ENCODE measurements around the gene NAV2.

NAV2 gene

GRCh38 chr11:19817870-19818269 lies 105.2 kb downstream of the NAV2 start:
- no peak overlapping the region for H3K27ac ChIP-seq
- no peak for DNase-seq (ENCODE audit: low spot score)
- ChIA-PET CTCF (no interaction called here), POLR2A (ENCODE audit: low non-redundant PET) (no interaction called here)
- TF ChIP-seq CTCF (conservative IDR thresholded peaks at IDR 0.05; ENCODE audit: low read depth), result no peak

- DNase-seq (ENCODE audit: low spot score), result no peak
- TF ChIP-seq CTCF (conservative IDR thresholded peaks at IDR 0.05; ENCODE audit: low read depth), result no peak
- CTCF ChIA-PET, result no interaction called here
- POLR2A ChIA-PET (ENCODE audit: low non-redundant PET), result no interaction called here
- no peak overlapping the region for H3K27ac ChIP-seq
These were observed 106.0 kb downstream of the NAV2 start for GRCh38 chr11:19818619-19819018.

- POLR2A ChIA-PET (ENCODE audit: low non-redundant PET), result no interaction called here
- no peak for TF ChIP-seq CTCF (conservative IDR thresholded peaks at IDR 0.05; ENCODE audit: low read depth)
- CTCF ChIA-PET, result no interaction called here
- no peak overlapping the region for H3K27ac ChIP-seq
- DNase-seq (ENCODE audit: low spot score), result no peak
These were observed 106.5 kb downstream of the NAV2 start for GRCh38 chr11:19819148-19819547.

GRCh38 chr11:19820100-19820499 lies 107.5 kb downstream of the NAV2 start:
- ChIA-PET POLR2A (ENCODE audit: low non-redundant PET) (no interaction called here), CTCF (interaction anchor here (0.6 kb wide), 1 partner anchor 29 kb away, joined by 3 read pairs; no protein-coding TSS in a partner anchor)
- no peak overlapping the region for H3K27ac ChIP-seq
- DNase-seq (ENCODE audit: low spot score), result no peak
- no peak for TF ChIP-seq CTCF (conservative IDR thresholded peaks at IDR 0.05; ENCODE audit: low read depth)

GRCh38 chr11:19821412-19821875 lies 108.8 kb downstream of the NAV2 start:
- no peak for DNase-seq (ENCODE audit: low spot score)
- ChIA-PET POLR2A (ENCODE audit: low non-redundant PET) (no interaction called here), CTCF (interaction anchor here (0.7 kb wide), 1 partner anchor 293 kb away, joined by 4 read pairs; no protein-coding TSS in a partner anchor)
- no peak for TF ChIP-seq CTCF (conservative IDR thresholded peaks at IDR 0.05; ENCODE audit: low read depth)
- H3K27ac ChIP-seq, result no peak overlapping the region

- ChIA-PET CTCF (no interaction called here), POLR2A (ENCODE audit: low non-redundant PET) (no interaction called here)
- no peak for TF ChIP-seq CTCF (conservative IDR thresholded peaks at IDR 0.05; ENCODE audit: low read depth)
- no peak overlapping the region for H3K27ac ChIP-seq
- no peak for DNase-seq (ENCODE audit: low spot score)
These were observed 109.4 kb downstream of the NAV2 start for GRCh38 chr11:19821993-19822392.

GRCh38 chr11:19822531-19822930 lies 109.9 kb downstream of the NAV2 start:
- ChIA-PET CTCF (no interaction called here), POLR2A (ENCODE audit: low non-redundant PET) (no interaction called here)
- TF ChIP-seq CTCF (conservative IDR thresholded peaks at IDR 0.05; ENCODE audit: low read depth), result no peak
- DNase-seq (ENCODE audit: low spot score), result no peak
- no peak overlapping the region for H3K27ac ChIP-seq
